Panc1 (cell line): ENCODE data around the gene ITSN2. TPM values are rescaled to one million over a fixed set of nuclear protein-coding genes. Genes with fewer than 3 reads are reported as not detected.

ENCODE experiments used
- ATAC-seq: fragments of 200-7000 bp; cut with Tn5 transposase; 2 replicates; pipeline ENCODE4 v1.9.1; 2020; ENCODE audit warnings: mild to moderate bottlenecking, moderate library complexity
- BruUV-seq: library from RNA; stranded (reverse); fragments of 400-500 nt; replicated peaks from 2 replicates; lab custom pipeline; 2021; lab: Mats Ljungman, UMichigan
- CTCF ChIA-PET: fragments of 300-600 bp; sonication (Branson Sonifier 250); formaldehyde crosslinking; loops from one replicate; lab custom pipeline; 2022; ENCODE audit warnings: antibody characterized with exemption; lab: Charles Lee
- POLR2A ChIA-PET: fragments of 300-600 bp; sonication (Branson Sonifier 250); formaldehyde crosslinking; loops from one replicate; lab custom pipeline; 2022; ENCODE audit warnings: antibody characterized with exemption; lab: Charles Lee
- DNase-seq: peaks from one replicate; pipeline ENCODE4 v3.0.0-alpha.2; 2010; ENCODE audit warnings: low read depth, low spot score
- H3K27ac ChIP-seq: 2 replicates; pipeline ENCODE4 v1.5.1; 2011; ENCODE audit warnings: mild to moderate bottlenecking, low read length, inconsistent platforms
- H3K27me3 ChIP-seq: fragments of 200-500 bp; sonication (Bioruptor generic); 2 replicates; pipeline ENCODE4 v1.6.0; 2014; ENCODE audit warnings: low read length, inconsistent platforms; ENCODE audit not compliant: control insufficient read depth, insufficient read depth
- H3K36me3 ChIP-seq: fragments of 200-500 bp; sonication (Bioruptor generic); 2 replicates; pipeline ENCODE4 v1.5.1; 2014; ENCODE audit warnings: inconsistent platforms, mild to moderate bottlenecking, low read length, moderate library complexity; ENCODE audit not compliant: control insufficient read depth, insufficient read depth
- H3K4me1 ChIP-seq: 2 replicates; pipeline ENCODE4 v1.5.1; 2011; ENCODE audit warnings: inconsistent platforms, mild to moderate bottlenecking, low read length, moderate library complexity; ENCODE audit not compliant: control insufficient read depth, insufficient read depth
- H3K4me3 ChIP-seq, 2 experiments: 2 replicates each; pipeline ENCODE4 v1.5.1; 2011 to 2012; ENCODE audit warnings: low read depth in 2 of 2, low read length in 2 of 2, mild to moderate bottlenecking in 2 of 2, inconsistent platforms in 1 of 2, moderate library complexity in 1 of 2
- H3K9me3 ChIP-seq: fragments of 200-500 bp; sonication (Bioruptor generic); 2 replicates; pipeline ENCODE4 v1.5.1; 2014; ENCODE audit warnings: low read depth, mild to moderate bottlenecking, inconsistent platforms, low read length, moderate library complexity; ENCODE audit not compliant: control insufficient read depth, insufficient read depth
- CTCF ChIP-seq: fragments of 450-650 bp; IDR thresholded peaks from 2 replicates; pipeline ENCODE4 v1.5.1; 2017; ENCODE audit warnings: mild to moderate bottlenecking
- POLR2AphosphoS5 ChIP-seq: IDR thresholded peaks from 2 replicates; pipeline ENCODE4 v1.6.1; 2012; ENCODE audit warnings: mild to moderate bottlenecking, low read depth, low read length, moderate library complexity
- REST ChIP-seq, 2 experiments: IDR thresholded peaks; 2 replicates each; pipeline ENCODE4 v1.6.1; 2011 to 2012; ENCODE audit warnings: low read depth in 2 of 2, control low read depth in 1 of 2, low read length in 1 of 2, mild to moderate bottlenecking in 1 of 2, moderate library complexity in 1 of 2; ENCODE audit not compliant: insufficient read depth in 1 of 2
- SIN3A ChIP-seq: IDR thresholded peaks from 2 replicates; pipeline ENCODE4 v1.6.1; 2012; ENCODE audit warnings: low read depth, mild to moderate bottlenecking, low read length, moderate library complexity, borderline replicate concordance; ENCODE audit not compliant: insufficient read depth
- TCF7L2 ChIP-seq: IDR thresholded peaks from 2 replicates; pipeline ENCODE4 v1.6.1; 2011; ENCODE audit warnings: mild to moderate bottlenecking, low read depth, low read length, inconsistent platforms
- in situ Hi-C: cut with HindIII; loops from 2 replicates; pipeline ENCODE4 v1.10.0; 2016; ENCODE audit warnings: low sequenced_read_pairs, low pct_unique_long_range_greater_than_20kb
- intact Hi-C: fragments of 100-400 bp; cut with micrococcal nuclease; formaldehyde crosslinking; loops from one replicate; pipeline ENCODE4 v1.10.0; 2022; ENCODE audit not compliant: unreplicated experiment
- total RNA-seq: library from RNA; stranded (reverse); gene quantifications from one replicate; pipeline ENCODE4 v1.2.1, GENCODE V29; 2021; ENCODE audit not compliant: unreplicated experiment

ITSN2 gene
- total RNA-seq, 1 experiment from 2014 or later, result 57.7 TPM

GRCh38 chr2:24301599-24301998 lies 58.7 kb downstream of the ITSN2 start:
- Histone ChIP-seq H3K4me3 (no peak overlapping the region), H3K27me3 (no peaks in the 10 kb centered on the region), H3K27ac (no peak overlapping the region), H3K4me1 (no peaks in the 10 kb centered on the region), H3K36me3 (peaks cover 18% of the 10 kb centered on the region), H3K9me3 (no peaks in the 10 kb centered on the region)
- in situ Hi-C loops (no loop called here), intact Hi-C loops (no loop called here)
- ChIA-PET CTCF (no interaction called here), POLR2A (no interaction called here)
- no peak for DNase-seq
- no peak for ATAC-seq
- no TSS peak for BruUV-seq
- TF ChIP-seq SIN3A (no peak), CTCF (no peak), POLR2AphosphoS5 (no peak), REST (IDR thresholded peaks at IDR 0.05; ENCODE audit: insufficient read depth in 1 of 2, low read depth in 2 of 2, low read length in 1 of 2) (no peak), TCF7L2 (no peak)

- H3K4me1 ChIP-seq, result no peaks in the 10 kb centered on the region
- ATAC-seq (no peak), DNase-seq (no peak)
- TF ChIP-seq CTCF (no peak), TCF7L2 (no peak), REST (IDR thresholded peaks at IDR 0.05; ENCODE audit: insufficient read depth in 1 of 2, low read depth in 2 of 2, low read length in 1 of 2) (no peak), POLR2AphosphoS5 (no peak), SIN3A (no peak)
- no peak overlapping the region for H3K4me3 ChIP-seq
- CTCF ChIA-PET, result no interaction called here
- H3K27ac ChIP-seq, result no peak overlapping the region
- H3K27me3 ChIP-seq, result no peaks in the 10 kb centered on the region
- no peaks in the 10 kb centered on the region for H3K9me3 ChIP-seq
- H3K36me3 ChIP-seq, result peaks cover 27% of the 10 kb centered on the region
- intact Hi-C loops, result no loop called here
- in situ Hi-C loops, result no loop called here
- POLR2A ChIA-PET, result no interaction called here
- BruUV-seq, result no TSS peak
These were observed 62.7 kb downstream of the ITSN2 start for GRCh38 chr2:24297663-24298062.
